GM18873 (cell line): ENCODE results near the gene DOK7.

Experiments used
- ATAC-seq: cut with Tn5 transposase; IDR thresholded peaks from one replicate; pipeline ENCODE4 v1.9.1; 2021; ENCODE audit warnings: mild to moderate bottlenecking, moderate library complexity, moderate number of reproducible peaks; ENCODE audit not compliant: unreplicated experiment, low FRiP score

DOK7 gene

GRCh38 chr4:3484057-3484973, 21.2 kb downstream of the DOK7 start:
- no peak for ATAC-seq

GRCh38 chr4:3485011-3485791, 22.1 kb downstream of the DOK7 start:
- no peak for ATAC-seq

GRCh38 chr4:3485886-3486540, 22.9 kb downstream of the DOK7 start:
- ATAC-seq, result no peak

- no peak for ATAC-seq
Measured at GRCh38 chr4:3486541-3487540, 23.7 kb downstream of the DOK7 start.

- no peak for ATAC-seq
Measured at GRCh38 chr4:3487861-3488260, 24.8 kb downstream of the DOK7 start.

- ATAC-seq, result no peak
Measured at GRCh38 chr4:3488820-3489219, 25.7 kb downstream of the DOK7 start.

GRCh38 chr4:3489451-3489962, 26.4 kb downstream of the DOK7 start:
- ATAC-seq, result no peak

GRCh38 chr4:3491681-3492405, 28.7 kb downstream of the DOK7 start:
- ATAC-seq, result no peak

GRCh38 chr4:3492741-3493719, 29.9 kb downstream of the DOK7 start:
- no peak for ATAC-seq

GRCh38 chr4:3493720-3494461, 30.8 kb downstream of the DOK7 start:
- ATAC-seq, result no peak

GRCh38 chr4:3494462-3494871, 31.4 kb downstream of the DOK7 start:
- no peak for ATAC-seq

GRCh38 chr4:3495204-3495975, 32.3 kb downstream of the DOK7 start:
- no peak for ATAC-seq

GRCh38 chr4:3496021-3496420, 32.9 kb downstream of the DOK7 start:
- no peak for ATAC-seq

GRCh38 chr4:3497095-3497494, 34.0 kb downstream of the DOK7 start:
- no peak for ATAC-seq

GRCh38 chr4:3497523-3498389, 34.6 kb downstream of the DOK7 start:
- ATAC-seq, result no peak
